ENCODE data around the gene MIP. TPM values are rescaled to one million over a fixed set of nuclear protein-coding genes. Genes with fewer than 3 reads are reported as not detected.
A peak's percentile ranks its signal among the peaks of the same experiment; 100 is the strongest.

Gene MIP
- total and polyA plus RNA-seq, 2 of the 13 experiments (the other 11 are each of a cell fraction or from before 2014, with no cell fraction given): not detected

GRCh38 chr12:56448860-56449621 is 5.4 kb downstream of the MIP start, which contains the start of gene TIMELESS (continued):
- no peak for TF ChIP-seq ZNF740 (CRISPR knock-in tag; IDR thresholded peaks at IDR 0.05)
- 0 out of 2 replicates have a peak, but pooled peaks have one; percentile 46 for TF ChIP-seq ZSCAN21 (CRISPR knock-in tag; IDR thresholded peaks at IDR 0.05; ENCODE audit: borderline replicate concordance)
- TF ChIP-seq HHEX (CRISPR knock-in tag; IDR thresholded peaks at IDR 0.05): no peak
- TF ChIP-seq MTERF4 (CRISPR knock-in tag; IDR thresholded peaks at IDR 0.05): peak; percentile 69; the same call in 1 of the 2 replicates
- TF ChIP-seq NFIC (IDR thresholded peaks at IDR 0.05; ENCODE audit: low read length): no peak
- TF ChIP-seq ERF (CRISPR knock-in tag; IDR thresholded peaks at IDR 0.05): peak; percentile 88
- TF ChIP-seq ZNF24 (IDR thresholded peaks at IDR 0.05): no peak
- TF ChIP-seq SALL1 (CRISPR knock-in tag; IDR thresholded peaks at IDR 0.05): peak; percentile 86; the same call in 1 of the 2 replicates
- no peak for TF ChIP-seq SYNCRIP (IDR thresholded peaks at IDR 0.05; ENCODE audit: insufficient read depth, low read depth, low read length)
- TF ChIP-seq XRCC5 (optimal IDR thresholded peaks at IDR 0.05; ENCODE audit: low read length): peak; percentile 71
- TF ChIP-seq ARID4A (CRISPR knock-in tag; IDR thresholded peaks at IDR 0.05; ENCODE audit: borderline replicate concordance): peak; percentile 97
- peak; percentile 94 for TF ChIP-seq SMYD3 (CRISPR knock-in tag; IDR thresholded peaks at IDR 0.05)
- no peak for TF ChIP-seq FOXA3 (CRISPR knock-in tag; IDR thresholded peaks at IDR 0.05)
- TF ChIP-seq ZNF3 (CRISPR knock-in tag; IDR thresholded peaks at IDR 0.05): no peak
- no peak for TF ChIP-seq ZNF383 (CRISPR knock-in tag; IDR thresholded peaks at IDR 0.05; ENCODE audit: borderline replicate concordance)
- TF ChIP-seq RNF2 (conservative IDR thresholded peaks at IDR 0.05; ENCODE audit: low read depth): peak; percentile 67
- peak; percentile 94 for TF ChIP-seq E2F5 (CRISPR knock-in tag; conservative IDR thresholded peaks at IDR 0.05)
- TF ChIP-seq WIZ (CRISPR knock-in tag; IDR thresholded peaks at IDR 0.05): peak; percentile 68; the same call in 1 of the 2 replicates
- no peak for TF ChIP-seq HDAC6 (IDR thresholded peaks at IDR 0.05; ENCODE audit: low read depth, low read length)
- TF ChIP-seq MLXIP (CRISPR knock-in tag; IDR thresholded peaks at IDR 0.05; ENCODE audit: borderline replicate concordance): 0 out of 2 replicates have a peak, but pooled peaks have one; percentile 37
- no peak for TF ChIP-seq DNMT1 (CRISPR knock-in tag; IDR thresholded peaks at IDR 0.05)
- TF ChIP-seq POLR2A (IDR thresholded peaks at IDR 0.05; ENCODE audit: insufficient read depth in 1 of 2, low read depth in 2 of 2, low read length in 2 of 2): peak; percentile 61 to 82

All from HepG2 (cell line).